GM18870 (cell line): ENCODE data around the gene RNASE13.
"Not testable (repeated sequence)": the region's sequence is repeated elsewhere in the genome, so short reads cannot be mapped to it uniquely, and the experiment has no call there.

Source experiments
- ATAC-seq: cut with Tn5 transposase; IDR thresholded peaks from one replicate; pipeline ENCODE4 v1.9.1; 2021; ENCODE audit warnings: moderate library complexity; ENCODE audit not compliant: unreplicated experiment

Gene RNASE13

DNA sequence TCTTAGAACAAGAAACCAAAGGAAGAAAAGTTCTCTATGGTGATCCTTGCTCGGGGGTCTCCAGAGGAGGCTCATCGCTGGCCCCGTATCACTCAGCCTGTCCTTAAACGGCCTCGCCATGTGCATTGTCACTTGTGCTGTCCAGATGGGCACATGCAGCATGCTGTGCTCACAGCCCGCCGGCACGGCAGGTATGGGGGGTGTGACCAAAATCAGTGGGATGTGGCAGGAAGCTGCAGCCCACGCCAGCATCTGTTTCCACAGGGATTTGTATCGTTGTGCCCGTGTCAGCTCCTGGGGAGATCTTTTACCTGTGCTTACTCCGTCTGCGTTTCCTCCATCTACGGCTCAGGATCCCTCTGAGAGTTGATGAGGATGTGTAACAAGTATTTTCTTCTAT lies 38.1 kb downstream of the RNASE13 start:
- no peak for ATAC-seq

DNA sequence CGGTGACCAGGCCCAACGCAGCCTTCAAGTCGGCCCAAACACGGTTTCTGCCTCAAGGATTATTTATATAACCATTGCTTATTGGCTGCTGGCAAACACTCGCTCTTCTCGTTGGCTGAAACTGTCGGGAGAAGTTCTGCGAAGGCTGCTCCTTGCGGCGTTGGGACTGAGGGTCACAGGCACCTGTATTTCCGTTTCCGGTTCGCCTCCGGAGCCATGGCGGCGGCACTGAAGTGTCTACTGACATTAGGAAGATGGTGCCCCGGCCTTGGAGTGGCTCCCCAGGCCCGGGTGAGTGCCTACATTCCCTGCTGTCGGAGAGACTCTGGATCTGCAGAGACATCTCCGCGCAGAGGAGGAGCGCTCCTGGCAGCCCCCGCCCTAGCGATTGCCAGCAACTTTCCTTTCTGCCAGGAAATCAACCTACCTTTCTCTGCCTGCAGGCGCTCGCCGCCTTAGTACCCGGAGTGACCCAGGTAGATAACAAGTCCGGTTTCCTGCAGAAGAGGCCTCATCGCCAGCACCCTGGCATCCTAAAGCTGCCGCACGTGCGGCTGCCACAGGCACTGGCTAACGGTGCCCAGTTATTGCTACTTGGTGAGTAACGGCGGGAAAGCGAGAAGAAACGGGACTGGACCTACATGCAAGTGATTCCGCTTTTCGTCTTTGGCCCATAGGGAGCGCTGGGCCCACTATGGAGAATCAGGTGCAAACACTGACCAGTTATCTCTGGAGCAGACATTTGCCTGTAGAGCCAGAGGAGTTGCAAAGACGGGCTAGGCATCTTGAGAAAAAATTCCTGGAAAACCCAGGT lies 44.6 kb downstream of the RNASE13 start, which contains the start of gene METTL17:
Gene METTL17, plus strand, starts transcription at position 194 of the 814 bp plus-strand sequence. Its CDS starts 23 bp downstream, at position 217.
- peak; percentile 97 for ATAC-seq

DNA sequence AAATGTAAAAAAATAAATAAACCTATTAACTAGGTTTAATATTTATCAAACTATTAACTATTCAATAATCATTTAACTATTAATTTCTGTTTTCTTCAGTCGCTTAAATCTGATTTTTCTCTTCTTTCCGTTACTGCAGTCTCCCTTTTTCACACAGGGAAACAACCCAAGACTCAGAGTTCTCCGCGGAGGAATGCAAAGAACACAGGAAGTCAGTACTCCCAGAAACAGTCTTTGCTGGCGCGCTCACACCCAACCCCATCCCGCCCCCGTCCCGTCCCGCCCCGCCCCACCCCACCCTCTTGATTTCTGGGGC lies 45.2 kb downstream of the RNASE13 start:
- ATAC-seq = no peak

DNA sequence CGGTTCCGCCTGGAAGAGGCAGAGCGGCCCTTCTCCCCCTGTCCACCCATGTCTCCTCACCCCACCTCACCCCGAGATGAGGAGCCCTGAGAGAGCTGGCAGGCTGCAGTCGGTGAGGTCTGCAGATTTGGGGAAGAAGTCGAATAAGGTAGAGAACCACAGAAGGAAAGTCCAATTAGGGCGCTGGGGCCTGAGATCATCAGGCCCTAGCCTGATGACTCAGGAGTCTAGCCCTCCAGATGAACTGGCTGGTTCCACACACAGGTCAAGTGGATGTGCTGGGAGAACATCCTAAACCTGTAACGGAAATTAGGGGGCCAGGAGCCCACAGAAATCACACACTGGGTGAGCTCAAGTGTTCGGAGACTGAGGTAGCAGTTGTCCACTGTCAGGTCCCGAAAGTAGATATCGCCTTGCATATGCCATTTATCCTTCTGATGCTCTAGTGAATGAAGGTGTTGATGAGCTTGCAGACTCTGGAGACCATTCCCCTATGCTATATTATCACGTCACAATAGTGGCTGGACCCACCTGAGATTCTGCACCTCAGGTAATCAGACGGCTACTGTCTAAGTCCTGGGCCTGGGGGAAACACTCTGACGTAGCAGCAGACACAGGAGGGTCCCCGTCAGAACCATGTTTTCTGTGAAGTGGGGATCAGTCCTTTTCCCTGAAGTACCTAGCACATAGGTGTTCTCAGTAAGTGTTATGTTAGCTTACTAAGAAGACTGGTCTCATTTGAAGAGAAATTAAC lies 45.7 kb downstream of the RNASE13 start:
- no peak for ATAC-seq

DNA sequence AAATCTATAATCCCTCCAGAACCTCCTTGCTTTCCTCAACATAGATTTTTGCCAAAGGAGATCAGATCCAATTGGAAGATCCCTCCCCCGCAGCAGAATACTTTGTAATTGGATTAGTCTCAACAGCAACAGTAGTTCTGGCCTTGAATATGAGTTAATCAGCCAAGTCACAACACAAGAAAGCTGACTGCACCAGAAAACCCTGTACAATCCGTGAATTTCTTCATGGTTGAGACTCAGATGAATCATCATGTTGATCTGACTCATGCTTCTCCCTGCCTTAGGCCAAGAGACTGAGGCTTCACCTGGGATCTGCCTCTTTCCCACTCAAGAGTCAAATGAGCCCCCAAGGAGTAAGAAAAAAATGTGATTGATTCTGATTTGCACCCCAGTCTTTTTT lies 47.8 kb downstream of the RNASE13 start:
- ATAC-seq = no peak

DNA sequence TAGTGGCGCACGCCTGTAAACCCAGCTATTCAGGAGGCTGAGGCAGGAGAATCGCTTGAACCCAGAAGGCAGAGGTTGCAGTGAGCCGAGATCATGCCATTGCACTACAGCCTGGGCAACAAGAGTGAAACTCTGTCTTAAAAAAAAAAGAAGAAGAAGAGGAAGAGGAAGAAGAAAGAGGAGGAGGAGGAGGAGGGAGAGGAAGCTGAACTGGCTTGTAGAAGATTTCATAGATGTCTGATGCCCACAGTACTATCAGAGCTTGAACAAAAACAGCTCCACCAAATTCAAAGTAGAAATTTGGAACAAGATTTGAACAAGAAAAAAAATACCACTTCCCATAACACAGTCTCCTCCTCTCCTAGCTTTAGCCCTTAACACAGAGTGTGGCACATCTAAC lies 49.0 kb downstream of the RNASE13 start:
- not testable (repeated sequence) for ATAC-seq
